ENCODE results near the gene GFM1. TPM values are rescaled to one million over a fixed set of nuclear protein-coding genes. Genes with fewer than 3 reads are reported as not detected.

The GFM1 gene
- 60.1 TPM for total RNA-seq
- long read RNA-seq, transcript GFM1-210 (18 exons, 3,721 nt): major isoform, 43 of 51 reads
- long read RNA-seq, transcript GFM1-201 (19 exons, 3,453 nt): minor isoform, 5 of 51 reads
- long read RNA-seq, partial matches to known transcripts: 0 of 51 reads
- long read RNA-seq, other reads (novel, unspliced or antisense): 3 of 51 reads

GRCh38 chr3:158644345-158644908 is at the start of gene GFM1:
Gene GFM1 (plus strand): TSS chr3:158644527. CDS start chr3:158644635, 108 bp downstream.
- intact Hi-C loops (cut with DNase I): loop anchor here (5.0 kb wide), 3 partner anchors 72 to 158 kb away; partner anchors contain the start of genes MFSD1 and MLF1
- ATAC-seq: peak; percentile 97
- DNase-seq (ENCODE audit: missing footprints): peak; percentile 96

- DNase-seq (ENCODE audit: missing footprints): no peak
- intact Hi-C loops (cut with DNase I): no loop called here
- ATAC-seq: no peak
Observed at GRCh38 chr3:158600787-158601186, 43.5 kb upstream of the GFM1 start.

- intact Hi-C loops (cut with DNase I): no loop called here
- DNase-seq (ENCODE audit: missing footprints) (no peak), ATAC-seq (no peak)
Observed at GRCh38 chr3:158602227-158602626, 42.1 kb upstream of the GFM1 start.

- ATAC-seq (no peak), DNase-seq (ENCODE audit: missing footprints) (no peak)
- intact Hi-C loops (cut with DNase I): no loop called here
Observed at GRCh38 chr3:158617982-158618875, 26.1 kb upstream of the GFM1 start.

- ATAC-seq: no peak
- intact Hi-C loops (cut with DNase I): no loop called here
- no peak for DNase-seq (ENCODE audit: missing footprints)
Observed at GRCh38 chr3:158625881-158626280, 18.4 kb upstream of the GFM1 start.

GRCh38 chr3:158631981-158632380 is 12.3 kb upstream of the GFM1 start:
- intact Hi-C loops (cut with DNase I): no loop called here
- DNase-seq (ENCODE audit: missing footprints): no peak
- ATAC-seq: no peak

- DNase-seq (ENCODE audit: missing footprints) (no peak), ATAC-seq (no peak)
- intact Hi-C loops (cut with DNase I): loop anchor here (5.0 kb wide), 3 partner anchors 68 to 162 kb away; partner anchors contain the start of genes MFSD1 and MLF1
Observed at GRCh38 chr3:158640646-158641045, 3.7 kb upstream of the GFM1 start.

GRCh38 chr3:158642005-158642404 is 2.3 kb upstream of the GFM1 start:
- intact Hi-C loops (cut with DNase I): loop anchor here (5.0 kb wide), 3 partner anchors 70 to 160 kb away; partner anchors contain the start of genes MFSD1 and MLF1
- DNase-seq (ENCODE audit: missing footprints) (no peak), ATAC-seq (no peak)

GRCh38 chr3:158642474-158643210 is 1.7 kb upstream of the GFM1 start:
- ATAC-seq (no peak), DNase-seq (ENCODE audit: missing footprints) (no peak)
- intact Hi-C loops (cut with DNase I): loop anchor here (5.0 kb wide), 3 partner anchors 70 to 160 kb away; partner anchors contain the start of genes MFSD1 and MLF1

- DNase-seq (ENCODE audit: missing footprints) (no peak), ATAC-seq (no peak)
- intact Hi-C loops (cut with DNase I): loop anchor here (10.0 kb wide), 1 partner anchor 1565 kb away; no protein-coding TSS in a partner anchor
Observed at GRCh38 chr3:158649791-158650190, 5.5 kb downstream of the GFM1 start.

- DNase-seq (ENCODE audit: missing footprints) (no peak), ATAC-seq (no peak)
- intact Hi-C loops (cut with DNase I): loop anchor here (10.0 kb wide), 1 partner anchor 1566 kb away; no protein-coding TSS in a partner anchor
Observed at GRCh38 chr3:158651192-158651591, 6.9 kb downstream of the GFM1 start.

- ATAC-seq (no peak), DNase-seq (ENCODE audit: missing footprints) (no peak)
- intact Hi-C loops (cut with DNase I): loop anchor here (10.0 kb wide), 1 partner anchor 1568 kb away; no protein-coding TSS in a partner anchor
Observed at GRCh38 chr3:158652463-158652862, 8.1 kb downstream of the GFM1 start.

- intact Hi-C loops (cut with DNase I): loop anchor here (10.0 kb wide), 1 partner anchor 1574 kb away; no protein-coding TSS in a partner anchor
- no peak for DNase-seq (ENCODE audit: missing footprints)
- no peak for ATAC-seq
Observed at GRCh38 chr3:158658889-158659288, 14.6 kb downstream of the GFM1 start.

GRCh38 chr3:158659454-158660237 is 15.3 kb downstream of the GFM1 start:
- ATAC-seq (peak; percentile 46), DNase-seq (ENCODE audit: missing footprints) (no peak)
- intact Hi-C loops (cut with DNase I): loop anchor here (10.0 kb wide), 1 partner anchor 1575 kb away; no protein-coding TSS in a partner anchor

- ATAC-seq (no peak), DNase-seq (ENCODE audit: missing footprints) (no peak)
- intact Hi-C loops (cut with DNase I): no loop called here
Observed at GRCh38 chr3:158660711-158661110, 16.4 kb downstream of the GFM1 start.

- DNase-seq (ENCODE audit: missing footprints) (no peak), ATAC-seq (no peak)
- intact Hi-C loops (cut with DNase I): no loop called here
Observed at GRCh38 chr3:158663246-158663645, 18.9 kb downstream of the GFM1 start.

- ATAC-seq: no peak
- DNase-seq (ENCODE audit: missing footprints): no peak
- intact Hi-C loops (cut with DNase I): no loop called here
Observed at GRCh38 chr3:158663832-158664231, 19.5 kb downstream of the GFM1 start.

GRCh38 chr3:158666416-158666815 is 22.1 kb downstream of the GFM1 start:
- intact Hi-C loops (cut with DNase I): no loop called here
- DNase-seq (ENCODE audit: missing footprints) (no peak), ATAC-seq (no peak)

All from Right ventricle myocardium inferior (tissue), 1 donor.